ENCODE data around the gene C16orf92.

C16orf92 gene

DNA sequence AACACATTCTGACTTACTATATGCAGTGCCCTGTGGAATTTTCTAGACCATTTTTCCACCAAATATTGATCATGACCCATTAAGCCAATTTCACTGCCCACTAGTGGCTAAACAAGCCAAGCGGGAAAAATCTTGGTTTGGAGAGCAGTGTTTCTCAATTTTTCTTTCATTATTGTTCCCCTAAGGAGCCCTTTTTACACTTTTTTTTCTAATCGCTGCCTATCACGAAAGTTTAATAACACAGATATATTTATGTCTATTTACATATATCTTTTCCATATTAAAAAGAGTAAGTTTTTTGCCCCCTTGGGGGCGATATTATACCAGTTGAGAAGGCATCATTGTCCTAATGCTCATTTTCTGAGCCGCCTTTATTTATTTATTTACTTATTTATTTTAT, 18.8 kb downstream of the C16orf92 start:
- DNase-seq (ENCODE audit: low read depth): no peak
- TF ChIP-seq, protein P1, sequence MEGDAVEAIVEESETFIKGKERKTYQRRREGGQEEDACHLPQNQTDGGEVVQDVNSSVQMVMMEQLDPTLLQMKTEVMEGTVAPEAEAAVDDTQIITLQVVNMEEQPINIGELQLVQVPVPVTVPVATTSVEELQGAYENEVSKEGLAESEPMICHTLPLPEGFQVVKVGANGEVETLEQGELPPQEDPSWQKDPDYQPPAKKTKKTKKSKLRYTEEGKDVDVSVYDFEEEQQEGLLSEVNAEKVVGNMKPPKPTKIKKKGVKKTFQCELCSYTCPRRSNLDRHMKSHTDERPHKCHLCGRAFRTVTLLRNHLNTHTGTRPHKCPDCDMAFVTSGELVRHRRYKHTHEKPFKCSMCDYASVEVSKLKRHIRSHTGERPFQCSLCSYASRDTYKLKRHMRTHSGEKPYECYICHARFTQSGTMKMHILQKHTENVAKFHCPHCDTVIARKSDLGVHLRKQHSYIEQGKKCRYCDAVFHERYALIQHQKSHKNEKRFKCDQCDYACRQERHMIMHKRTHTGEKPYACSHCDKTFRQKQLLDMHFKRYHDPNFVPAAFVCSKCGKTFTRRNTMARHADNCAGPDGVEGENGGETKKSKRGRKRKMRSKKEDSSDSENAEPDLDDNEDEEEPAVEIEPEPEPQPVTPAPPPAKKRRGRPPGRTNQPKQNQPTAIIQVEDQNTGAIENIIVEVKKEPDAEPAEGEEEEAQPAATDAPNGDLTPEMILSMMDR (IDR thresholded peaks at IDR 0.05; ENCODE audit: insufficient read depth, low read depth, low read length, missing control alignments): no peak
- no peak overlapping the region for H3K4me3 ChIP-seq (ENCODE audit: low read depth, low read length)

DNA sequence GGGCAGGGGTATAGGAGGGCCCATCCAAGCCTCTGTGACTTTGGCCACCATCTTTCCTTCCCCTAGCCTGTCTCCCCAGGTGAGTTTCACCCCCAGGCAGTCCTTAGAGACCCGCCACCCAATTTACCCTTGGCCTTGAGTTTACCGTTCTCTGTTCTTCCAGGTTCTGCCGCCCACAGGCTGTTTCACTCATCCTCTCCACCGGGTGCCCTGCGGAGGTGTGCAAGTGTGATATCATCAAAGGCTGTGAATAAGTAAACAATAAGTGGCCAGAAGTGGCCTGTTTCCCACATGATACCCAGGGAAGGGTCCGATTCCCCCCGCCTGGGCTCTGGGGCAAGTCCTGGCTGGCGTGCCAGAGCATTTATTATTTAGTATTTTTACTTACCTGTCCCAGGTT, 23.2 kb downstream of the C16orf92 start:
- H3K4me3 ChIP-seq (ENCODE audit: low read depth, low read length): no peak overlapping the region
- DNase-seq (ENCODE audit: low read depth): no peak
- TF ChIP-seq, protein P1 (IDR thresholded peaks at IDR 0.05; ENCODE audit: insufficient read depth, low read depth, low read length, missing control alignments): no peak

- H3K4me3 ChIP-seq (ENCODE audit: low read depth, low read length): no peak overlapping the region
- TF ChIP-seq, protein P1 (IDR thresholded peaks at IDR 0.05; ENCODE audit: insufficient read depth, low read depth, low read length, missing control alignments): no peak
- no peak for DNase-seq (ENCODE audit: low read depth)
Measured at GRCh38 chr16:30046588-30046987, 23.6 kb downstream of the C16orf92 start.

GRCh38 chr16:30049871-30050270, 26.9 kb downstream of the C16orf92 start:
- no peak for DNase-seq (ENCODE audit: low read depth)
- TF ChIP-seq, protein P1 (IDR thresholded peaks at IDR 0.05; ENCODE audit: insufficient read depth, low read depth, low read length, missing control alignments): no peak
- H3K4me3 ChIP-seq (ENCODE audit: low read depth, low read length): no peak overlapping the region

DNA sequence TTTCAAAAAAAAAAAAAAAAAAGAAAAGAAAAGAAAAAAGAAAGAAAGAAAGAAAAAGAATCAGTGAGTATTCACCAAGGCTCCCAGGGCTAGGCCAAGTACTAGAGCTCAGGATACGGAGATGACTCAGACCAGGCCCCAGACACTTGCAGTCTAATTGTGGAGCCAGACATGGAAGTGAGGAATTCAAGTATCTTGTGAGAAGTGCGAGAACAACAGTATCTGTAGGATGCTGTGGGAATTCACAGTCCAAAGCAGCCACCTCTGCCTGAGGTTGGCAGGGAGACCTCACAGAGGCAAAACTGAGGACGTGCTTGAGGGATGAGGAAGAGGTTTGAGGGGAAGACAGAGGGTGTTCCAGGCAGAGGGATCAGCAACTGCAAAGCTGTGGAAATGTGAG, 28.5 kb downstream of the C16orf92 start:
- H3K4me3 ChIP-seq (ENCODE audit: low read depth, low read length): no peak overlapping the region
- DNase-seq (ENCODE audit: low read depth): no peak
- TF ChIP-seq, protein P1 (IDR thresholded peaks at IDR 0.05; ENCODE audit: insufficient read depth, low read depth, low read length, missing control alignments): no peak

GRCh38 chr16:30052671-30053372, 29.8 kb downstream of the C16orf92 start:
- TF ChIP-seq, protein P1 (IDR thresholded peaks at IDR 0.05; ENCODE audit: insufficient read depth, low read depth, low read length, missing control alignments): no peak
- peak; percentile 96 for DNase-seq (ENCODE audit: low read depth)
- H3K4me3 ChIP-seq (ENCODE audit: low read depth, low read length): peak overlapping the region; percentile 74

All from GM12865 (cell line).